ENCODE results near the gene EEFSEC.

DNA sequence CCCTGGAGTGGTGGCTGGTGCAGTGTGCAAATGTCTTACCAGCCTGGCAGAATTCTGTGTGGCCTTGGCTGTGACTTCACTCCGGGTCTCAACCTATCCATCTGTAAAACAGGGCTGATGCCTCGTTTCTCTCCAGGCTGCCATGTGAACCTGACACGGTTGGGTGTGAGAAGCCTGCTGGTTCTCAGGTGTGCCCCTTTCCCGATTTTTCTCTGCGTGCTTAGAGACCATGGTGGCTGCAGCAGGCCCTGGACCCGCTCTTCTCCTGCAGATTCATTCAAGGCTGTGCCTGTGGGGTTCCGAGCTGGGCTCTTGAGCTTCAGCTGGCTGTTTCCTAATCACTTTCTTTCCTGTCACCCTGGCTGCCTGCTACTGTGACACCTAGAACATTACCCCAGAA, 38.9 kb downstream of the EEFSEC start:
- TF ChIP-seq FOXM1 (IDR thresholded peaks at IDR 0.05; ENCODE audit: borderline replicate concordance) (no peak), FOXA1 (IDR thresholded peaks at IDR 0.05) (no peak), SUZ12 (IDR thresholded peaks at IDR 0.05) (no peak), BHLHE40 (IDR thresholded peaks at IDR 0.05; ENCODE audit: borderline replicate concordance) (no peak), SP1 (IDR thresholded peaks at IDR 0.05) (no peak), ZNF384 (IDR thresholded peaks at IDR 0.05) (no peak), CTBP1 (IDR thresholded peaks at IDR 0.05; ENCODE audit: borderline replicate concordance) (no peak), HDGF (IDR thresholded peaks at IDR 0.05; ENCODE audit: borderline replicate concordance) (no peak), TARDBP (IDR thresholded peaks at IDR 0.05) (no peak), LEF1 (IDR thresholded peaks at IDR 0.05; ENCODE audit: borderline replicate concordance) (no peak)
- TF ChIP-seq, protein P1, sequence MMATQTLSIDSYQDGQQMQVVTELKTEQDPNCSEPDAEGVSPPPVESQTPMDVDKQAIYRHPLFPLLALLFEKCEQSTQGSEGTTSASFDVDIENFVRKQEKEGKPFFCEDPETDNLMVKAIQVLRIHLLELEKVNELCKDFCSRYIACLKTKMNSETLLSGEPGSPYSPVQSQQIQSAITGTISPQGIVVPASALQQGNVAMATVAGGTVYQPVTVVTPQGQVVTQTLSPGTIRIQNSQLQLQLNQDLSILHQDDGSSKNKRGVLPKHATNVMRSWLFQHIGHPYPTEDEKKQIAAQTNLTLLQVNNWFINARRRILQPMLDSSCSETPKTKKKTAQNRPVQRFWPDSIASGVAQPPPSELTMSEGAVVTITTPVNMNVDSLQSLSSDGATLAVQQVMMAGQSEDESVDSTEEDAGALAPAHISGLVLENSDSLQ (IDR thresholded peaks at IDR 0.05), result no peak

Data from HEK293T (cell line).